Globus pallidus (tissue), 1 donor: ENCODE data around the gene PEAK1.
A peak's percentile ranks its signal among the peaks of the same experiment; 100 is the strongest.

Experiments used
- DNase-seq: peaks from one replicate; pipeline ENCODE4 v3.0.0-alpha.2; 2015; ENCODE audit warnings: low spot score

Gene PEAK1

DNA sequence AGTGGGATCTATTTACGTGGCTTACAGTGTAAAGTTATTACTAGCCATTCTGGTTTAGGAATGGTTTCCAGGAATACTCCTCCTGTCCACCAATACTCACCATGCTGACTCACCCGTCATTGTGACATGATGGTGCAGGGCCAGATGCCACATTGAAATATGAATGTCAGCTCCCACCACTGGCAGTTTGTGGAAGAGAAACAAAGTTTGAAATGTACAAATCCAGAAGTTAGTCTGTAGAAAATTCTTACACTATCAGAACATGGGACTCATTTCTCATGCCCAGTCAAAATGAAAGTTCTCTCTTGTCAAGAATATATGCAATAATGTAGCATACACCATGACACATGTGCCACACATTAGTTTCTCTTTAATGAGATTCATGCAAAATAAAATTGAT, 334.6 kb downstream of the PEAK1 start:
- DNase-seq: no peak

DNA sequence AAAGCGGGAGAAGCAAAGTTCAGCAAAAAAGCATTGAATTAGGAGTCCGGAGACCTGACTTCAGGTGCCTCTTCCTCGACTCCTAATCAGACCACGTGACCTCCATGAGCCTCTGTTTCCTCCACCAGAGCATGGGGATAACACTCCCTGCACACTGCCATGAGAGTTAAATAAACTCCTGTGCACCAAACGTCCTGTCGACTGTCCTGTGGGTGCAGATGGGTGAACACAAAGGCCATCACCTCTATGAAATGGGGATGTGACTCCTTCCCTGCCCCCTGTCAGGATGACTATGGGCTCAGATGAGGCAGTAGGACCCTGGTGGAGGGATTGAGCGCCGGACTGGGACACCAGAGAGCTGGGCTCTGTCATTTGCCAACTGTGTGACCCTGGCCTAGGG, 335.5 kb downstream of the PEAK1 start:
- no peak for DNase-seq

DNA sequence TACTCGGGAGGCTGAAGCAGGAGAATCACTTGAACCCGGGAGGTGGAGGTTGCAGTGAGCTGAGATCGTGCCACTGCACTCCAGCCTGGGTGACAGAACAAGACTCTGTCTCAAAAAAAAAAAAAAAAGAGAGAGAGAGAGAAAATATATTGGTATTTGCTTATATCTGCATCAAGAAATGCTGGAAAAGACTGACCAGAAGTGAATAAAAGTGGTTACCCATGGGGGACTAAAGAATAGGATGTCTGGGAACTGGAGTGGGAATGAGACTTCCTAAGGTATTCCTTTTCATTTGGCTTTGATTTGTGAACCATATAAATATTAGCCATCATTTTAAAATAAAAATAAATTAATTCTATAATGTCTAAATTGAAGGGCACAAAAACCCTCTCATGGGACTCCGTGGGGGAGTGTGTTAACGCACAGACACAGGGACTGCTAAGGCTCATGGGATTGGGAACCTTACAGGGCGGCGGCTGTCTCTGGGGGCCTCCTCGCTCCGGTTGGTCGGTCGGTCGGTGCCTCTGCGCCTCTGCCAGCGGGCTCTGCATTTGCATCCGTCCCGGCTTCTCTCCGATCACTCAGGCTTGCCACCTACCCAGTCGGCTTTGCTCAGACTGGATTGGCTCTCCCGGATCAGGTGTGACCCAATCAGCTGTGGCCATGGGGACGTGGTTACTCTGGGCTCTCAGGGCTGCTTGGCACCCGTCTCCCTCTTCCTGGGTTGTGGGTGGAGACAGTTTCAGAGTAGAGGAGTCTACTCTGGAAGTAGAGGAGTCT, 336.3 kb downstream of the PEAK1 start:
- peak; percentile 63 for DNase-seq

DNA sequence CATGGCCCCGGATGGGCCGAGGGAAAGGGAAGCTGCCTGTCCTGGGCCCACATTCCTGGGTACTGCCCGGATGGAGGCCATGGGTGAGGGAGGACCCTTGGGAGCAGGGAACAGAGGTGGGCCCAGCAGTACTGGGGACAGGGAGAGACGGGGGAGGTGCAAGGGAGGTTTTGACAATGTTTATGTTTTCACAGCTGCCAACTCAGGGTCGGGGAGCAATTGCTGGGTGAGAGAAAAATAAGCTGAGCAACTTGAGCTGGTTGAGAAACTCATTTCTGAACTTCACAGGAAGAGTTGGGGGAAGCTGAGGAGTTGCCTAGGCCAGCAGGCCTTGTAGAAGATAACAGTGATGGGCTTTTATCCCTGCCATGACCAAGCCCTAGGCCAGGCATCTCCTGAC, 337.9 kb downstream of the PEAK1 start:
- DNase-seq: no peak

DNA sequence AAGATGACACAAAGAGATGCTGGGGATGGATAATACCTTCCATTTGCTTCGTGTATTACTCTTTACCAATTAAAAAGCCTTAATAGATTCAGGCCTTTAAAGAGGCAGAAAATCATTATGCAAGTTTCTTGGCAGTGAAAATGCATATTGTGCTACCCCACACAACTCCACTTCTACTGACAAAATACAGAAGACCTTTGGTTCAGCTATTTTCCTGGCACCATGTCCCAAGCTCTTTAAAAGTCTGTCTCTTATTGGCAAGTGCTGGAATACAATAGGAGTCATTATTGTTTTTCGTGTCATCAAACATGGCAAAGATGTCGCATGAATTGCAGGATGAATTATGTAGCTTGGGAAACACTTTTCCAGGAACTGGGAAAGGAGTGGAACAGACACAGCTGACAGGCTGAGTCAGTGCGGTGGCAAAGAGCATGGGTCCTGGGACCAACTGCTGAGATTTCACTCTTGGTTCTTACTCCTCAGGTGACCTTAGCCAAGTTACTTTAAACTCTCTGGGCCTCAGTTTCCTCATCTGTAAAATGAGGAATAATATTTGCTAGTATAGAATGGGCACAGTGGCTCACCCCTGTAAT, 343.5 kb downstream of the PEAK1 start:
- DNase-seq: peak; percentile 71

DNA sequence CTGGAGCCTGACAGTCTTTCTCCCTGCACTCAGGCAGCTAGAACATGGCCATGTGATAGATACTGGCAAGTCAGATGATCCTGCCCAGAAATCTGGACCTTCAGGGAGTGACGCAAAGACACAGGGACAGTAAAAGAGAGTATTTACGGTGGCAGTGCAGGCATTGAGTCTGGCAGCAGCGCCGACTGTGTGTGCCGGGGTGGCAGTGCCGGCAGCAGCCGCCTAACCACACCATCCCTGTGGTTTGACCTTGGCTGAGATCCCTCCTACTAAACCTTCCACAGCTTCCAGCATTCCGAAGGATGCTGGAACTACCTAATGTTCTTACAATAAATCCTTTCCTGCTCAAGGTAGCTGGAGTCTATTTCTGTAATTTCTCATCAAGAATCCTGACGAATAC, 344.4 kb downstream of the PEAK1 start:
- peak; percentile 57 for DNase-seq

DNA sequence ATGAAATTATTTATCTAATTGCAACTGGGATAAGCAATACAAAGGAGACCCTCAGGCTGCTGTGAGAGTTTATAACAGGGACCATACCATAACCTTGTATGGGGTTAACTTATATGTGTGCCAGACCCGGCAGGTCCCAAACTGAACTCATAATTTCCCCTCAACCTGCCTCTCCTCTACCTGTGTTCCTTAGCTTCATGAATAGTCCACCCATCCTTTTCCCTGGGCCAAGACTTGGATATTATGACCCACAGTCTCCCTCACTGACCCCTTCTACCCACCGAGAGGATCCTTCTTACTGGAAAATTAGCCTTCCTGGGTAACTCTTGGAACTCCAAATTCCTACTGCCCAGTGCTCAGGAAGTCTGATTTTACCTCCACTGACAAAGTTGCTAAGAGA, 345.6 kb downstream of the PEAK1 start:
- no peak for DNase-seq

DNA sequence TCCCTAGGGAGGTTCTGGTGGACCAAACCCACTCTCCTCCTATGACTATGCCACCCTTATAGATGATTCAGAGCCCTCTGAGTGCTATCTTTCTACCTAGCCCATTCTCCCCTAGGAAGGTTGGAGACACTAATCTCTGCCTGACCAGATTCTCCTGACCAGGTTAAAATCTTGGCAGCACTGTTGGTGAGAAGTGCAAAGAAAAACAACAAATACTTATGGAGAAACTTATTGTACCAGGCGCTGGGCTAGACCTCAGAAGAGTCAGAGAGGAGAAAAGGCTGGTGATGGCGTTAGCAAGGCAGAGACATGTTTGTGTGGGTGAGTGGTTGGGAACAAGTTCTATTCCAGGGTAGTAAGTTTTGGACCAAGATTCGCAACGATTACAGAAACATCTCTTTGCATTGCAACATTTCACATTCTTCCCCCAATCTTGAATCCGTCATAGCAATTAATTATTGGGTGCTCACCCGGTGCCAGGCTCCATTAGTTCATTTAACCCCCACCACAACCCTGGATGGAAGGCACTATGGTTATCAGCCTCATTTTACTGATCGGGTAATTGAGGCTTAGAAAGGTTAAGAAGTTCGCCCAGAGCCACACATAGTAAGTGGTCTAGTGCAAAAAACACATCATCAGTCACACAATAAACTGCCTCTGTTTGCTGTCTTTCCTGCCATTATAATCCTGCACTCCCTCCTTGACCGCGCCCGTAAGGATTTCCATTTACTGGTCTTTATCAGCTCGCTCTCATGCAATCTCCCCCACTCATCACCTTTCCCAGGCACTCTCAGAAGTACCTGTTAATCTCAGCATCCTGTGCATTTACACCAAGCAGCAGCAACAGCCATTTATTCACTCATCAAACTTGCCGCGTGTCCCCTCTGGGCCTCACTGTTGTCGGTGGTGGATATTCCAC, 348.3 kb downstream of the PEAK1 start:
- no peak for DNase-seq

DNA sequence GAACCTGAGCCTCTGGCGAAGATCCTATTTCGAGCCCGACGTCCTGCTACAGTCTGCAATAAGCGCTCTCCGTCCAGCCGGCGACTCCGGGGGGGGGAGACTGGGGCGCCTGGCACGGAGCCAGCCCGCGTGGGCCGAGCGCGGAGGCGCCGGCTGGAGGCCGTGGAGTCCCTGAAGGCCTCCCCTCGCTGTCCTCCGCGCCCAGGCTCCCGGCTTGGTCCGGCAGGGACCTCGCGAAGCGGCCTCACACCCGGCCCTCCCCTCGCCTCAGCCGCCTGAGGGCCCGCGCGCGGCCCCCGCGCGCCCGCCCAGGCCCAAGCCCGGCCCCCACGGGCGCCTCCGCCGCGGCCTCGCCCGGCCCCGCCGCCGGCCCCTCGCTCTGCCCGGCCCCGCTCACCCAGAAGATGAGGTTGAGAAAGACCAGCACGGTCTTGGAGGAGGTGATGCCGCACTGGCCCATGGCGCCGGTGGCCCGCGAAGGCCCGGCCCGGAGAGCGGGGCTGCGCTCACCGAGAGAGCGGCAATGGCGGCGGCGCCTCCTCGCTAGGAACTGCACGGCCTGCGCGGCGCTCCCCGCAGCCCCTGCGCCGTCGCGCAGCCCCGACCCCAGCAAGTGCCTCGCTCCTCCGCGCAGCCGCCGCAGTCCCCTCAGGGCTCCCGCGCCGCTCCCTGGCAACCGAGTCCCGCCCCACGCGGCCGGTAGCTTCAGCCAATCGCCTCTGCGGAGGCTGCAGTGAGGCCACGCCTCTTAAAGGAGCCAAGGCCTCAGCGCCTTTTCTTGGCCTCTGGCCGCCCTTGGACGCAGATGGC, 349.2 kb downstream of the PEAK1 start, which contains the start of gene TSPAN3:
TSPAN3 (minus strand) TSS at position 615 of the 810 bp plus-strand sequence; CDS start at position 460, 155 bp downstream.
- DNase-seq: peak; percentile 92

DNA sequence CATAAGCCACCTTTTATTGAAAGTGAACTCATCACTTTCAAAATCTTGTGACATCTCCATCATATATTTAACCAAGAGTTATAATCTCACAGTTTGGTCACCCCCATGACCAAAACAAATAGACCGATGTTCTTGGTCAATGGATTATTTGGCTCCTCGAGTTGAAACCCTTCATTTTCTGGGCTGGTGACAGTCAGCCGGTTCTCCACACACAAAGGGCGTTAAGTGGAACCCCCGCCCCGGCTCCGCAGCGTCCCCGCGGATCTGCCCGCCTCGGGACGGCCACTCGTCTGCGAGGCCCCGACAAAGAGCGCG, 349.8 kb downstream of the PEAK1 start:
- no peak for DNase-seq

DNA sequence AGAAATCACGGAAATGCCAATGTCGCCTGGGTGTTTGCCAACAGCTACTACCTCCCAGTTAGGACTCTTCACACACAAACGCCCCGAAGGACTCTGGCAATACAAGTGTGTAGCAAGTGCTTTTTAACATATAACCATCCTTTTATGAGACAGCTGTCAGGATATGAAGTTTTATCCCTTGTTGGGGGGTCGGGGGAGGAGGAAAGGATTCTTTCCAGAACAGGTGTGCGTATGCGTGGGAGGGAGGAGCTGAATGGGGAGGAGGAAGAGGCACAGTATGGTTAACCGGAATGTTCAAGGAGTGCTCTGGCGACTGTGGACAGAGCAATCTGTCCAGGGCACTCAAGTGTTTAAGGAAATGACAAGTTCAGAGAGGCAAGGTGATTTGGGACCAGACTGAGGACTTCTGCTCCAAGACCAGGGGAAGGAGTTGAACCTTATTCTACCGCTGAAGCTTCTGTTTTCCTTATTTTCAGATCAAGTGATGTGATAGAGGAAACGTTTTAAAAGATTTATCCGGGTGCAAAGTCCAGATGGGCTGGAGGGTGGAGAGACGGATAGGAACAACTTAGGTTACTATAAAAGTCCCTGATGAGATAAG, 350.3 kb downstream of the PEAK1 start:
- no peak for DNase-seq

DNA sequence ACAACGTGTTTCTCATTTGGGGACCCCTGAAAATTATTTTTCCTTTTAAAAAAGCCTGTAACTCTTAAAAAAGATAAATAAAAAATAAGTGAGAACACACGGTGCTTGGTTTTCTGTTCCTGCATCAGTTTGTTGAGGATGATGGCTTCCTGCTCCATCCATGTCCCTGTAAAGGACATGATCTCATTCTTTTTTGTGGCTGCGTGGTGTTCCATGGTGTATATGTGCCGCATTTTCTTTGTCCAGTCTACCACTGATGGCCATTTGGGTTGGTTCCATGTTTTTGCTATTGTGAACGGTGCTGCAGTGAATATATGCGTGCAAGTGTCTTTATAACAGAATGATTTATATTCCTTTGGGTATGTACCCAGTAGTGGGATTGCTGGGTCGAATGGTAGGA, 351.3 kb downstream of the PEAK1 start:
- no peak for DNase-seq

DNA sequence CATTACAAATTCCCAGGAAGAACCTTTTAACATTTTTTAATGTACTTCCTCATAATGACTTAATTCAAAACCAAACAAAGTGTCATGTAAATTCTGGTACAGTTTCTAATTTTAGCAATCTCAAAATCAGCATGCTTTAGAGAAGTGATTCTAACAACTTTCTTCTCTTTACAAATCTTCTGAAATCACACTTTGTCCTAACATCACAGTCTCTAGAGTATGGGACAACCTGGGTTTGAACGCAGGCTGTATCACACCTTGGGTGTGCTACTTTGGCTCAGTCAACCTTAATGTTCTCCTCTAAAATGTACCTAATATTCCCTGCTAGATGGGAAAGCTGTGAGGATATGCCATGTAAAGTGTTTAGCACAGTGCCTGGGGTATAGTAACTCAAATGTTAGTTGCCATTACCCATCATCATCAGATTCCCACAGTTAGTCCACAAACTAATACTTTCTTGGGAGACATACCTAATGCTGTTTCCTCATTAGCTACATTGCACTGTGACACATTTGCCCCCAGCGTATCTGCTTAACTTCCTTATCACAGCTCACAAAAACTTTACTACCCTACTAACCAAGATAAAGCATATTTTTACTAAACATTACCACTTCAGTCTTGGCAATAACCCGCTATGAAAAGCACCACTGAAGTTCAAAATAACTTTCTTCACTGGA, 352.1 kb downstream of the PEAK1 start:
- DNase-seq: no peak

DNA sequence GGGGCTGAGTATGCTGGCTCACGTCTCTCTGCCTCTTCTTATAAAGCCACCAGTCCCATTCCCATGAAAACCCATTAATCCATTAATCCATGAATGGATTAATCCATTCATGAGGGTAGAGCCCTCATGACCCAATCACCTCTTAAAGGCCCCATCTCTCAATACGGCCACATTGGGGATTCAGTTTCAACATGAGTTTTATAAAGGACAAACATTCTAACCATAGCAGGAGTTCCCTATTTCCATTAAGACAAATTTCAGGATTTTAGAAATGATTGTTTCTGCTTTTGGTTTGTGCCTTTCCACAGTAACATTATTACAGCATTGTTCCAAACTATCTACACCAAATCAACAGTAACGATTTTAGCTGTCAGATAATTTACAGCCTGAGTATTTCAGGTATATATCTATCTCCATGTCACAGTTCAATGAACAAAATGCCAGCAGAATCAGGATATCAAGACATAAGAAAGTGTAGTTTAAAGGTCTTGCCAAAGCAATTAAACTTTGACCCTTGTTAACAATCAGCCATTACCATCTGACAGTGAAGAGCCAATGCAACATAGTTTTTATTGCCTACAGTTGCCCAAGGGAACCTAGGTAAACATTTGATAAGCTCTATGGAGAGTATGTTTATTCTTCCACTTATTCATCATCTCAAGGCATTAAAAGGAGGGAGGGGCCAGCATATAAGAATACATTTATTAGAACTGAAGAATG, 352.8 kb downstream of the PEAK1 start:
- no peak for DNase-seq

DNA sequence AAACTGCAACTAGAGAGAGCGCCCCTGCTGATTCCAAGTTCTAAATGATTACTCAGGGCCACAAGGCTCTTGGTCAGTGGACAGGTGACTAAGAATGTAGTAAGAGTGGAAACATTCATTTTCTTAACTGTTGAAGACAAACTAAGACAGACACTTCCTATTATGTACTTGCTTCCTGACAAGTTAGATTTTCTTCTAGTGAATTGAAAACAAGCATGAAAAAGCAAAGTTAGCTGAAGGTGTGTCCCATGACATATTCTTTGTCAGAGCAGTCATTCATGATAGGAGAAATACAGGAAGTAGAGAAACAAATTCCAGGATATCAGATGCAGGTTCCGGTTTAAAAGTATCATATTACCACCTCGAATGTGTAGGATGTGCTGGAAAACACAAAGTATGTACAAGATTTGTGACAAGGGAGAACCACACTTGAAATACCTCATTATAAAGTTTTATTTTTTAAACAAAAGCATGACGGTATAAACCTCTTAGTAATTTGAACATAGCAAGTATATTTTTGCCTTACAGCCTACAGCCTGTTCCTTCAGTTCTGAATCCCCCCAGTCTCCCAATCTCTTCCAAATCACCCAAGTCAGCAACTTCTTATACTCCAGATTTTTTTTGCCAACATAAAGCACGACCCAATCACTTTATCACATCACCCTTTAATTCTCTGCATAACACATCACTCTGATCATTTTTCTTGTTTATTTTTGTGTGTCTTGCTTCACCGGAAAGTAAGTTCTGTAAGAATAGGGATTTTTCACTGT, 355.2 kb downstream of the PEAK1 start:
- DNase-seq: no peak

DNA sequence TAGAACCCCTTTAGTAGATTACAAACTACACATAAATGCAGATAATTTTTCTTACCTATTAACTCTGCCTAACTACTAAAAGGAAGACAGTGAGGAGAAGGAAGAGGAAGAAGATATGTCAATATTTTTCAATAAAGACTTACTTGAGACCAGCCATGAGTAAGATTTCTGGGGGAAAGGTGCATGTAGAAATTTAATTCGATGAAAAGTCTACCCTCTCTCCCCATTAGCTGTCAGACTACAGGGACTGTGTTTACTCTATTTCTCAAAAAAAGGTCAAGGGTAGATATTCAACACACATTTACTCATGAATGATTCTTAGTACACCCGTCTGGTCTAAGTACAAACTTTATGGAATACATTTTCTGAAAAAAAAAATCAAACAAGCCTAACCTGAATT, 355.8 kb downstream of the PEAK1 start:
- no peak for DNase-seq

DNA sequence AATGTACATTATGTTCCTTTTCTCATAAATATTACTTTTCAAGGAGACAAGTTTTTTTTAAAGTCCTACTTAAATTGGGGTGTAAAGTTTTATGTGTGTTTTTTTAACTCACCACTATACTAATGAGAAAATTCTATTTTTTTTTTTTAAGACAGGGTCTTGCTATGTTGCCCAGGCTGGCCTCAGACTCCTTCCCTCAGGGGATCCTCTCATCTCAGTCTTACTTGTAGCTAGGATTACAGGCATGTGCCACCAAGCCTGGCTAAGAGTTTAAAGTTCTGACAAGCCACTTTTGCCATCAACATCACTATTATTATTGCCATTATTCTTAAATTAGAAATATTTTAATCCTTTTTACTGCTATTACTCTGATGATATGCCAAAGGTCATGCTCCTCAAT, 356.7 kb downstream of the PEAK1 start:
- no peak for DNase-seq

DNA sequence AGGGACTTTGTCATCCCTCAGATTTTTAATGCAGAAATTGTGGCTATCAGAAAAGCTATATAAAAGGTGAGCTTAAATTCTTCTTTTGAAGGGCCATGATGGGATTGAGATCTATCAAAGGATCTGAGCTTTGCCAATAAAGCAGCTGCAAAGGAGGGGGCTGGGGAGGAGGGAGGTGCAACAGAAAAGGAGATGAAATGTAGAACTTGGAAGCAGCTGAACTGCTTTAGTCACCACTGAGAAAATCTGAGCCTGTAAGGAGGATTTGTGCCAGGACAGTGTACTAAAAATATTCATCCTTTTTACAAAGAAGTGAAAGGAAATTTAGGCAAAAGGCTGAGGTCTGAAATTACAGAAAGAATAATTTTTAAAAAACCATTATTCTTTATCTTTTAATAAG, 359.4 kb downstream of the PEAK1 start:
- peak; percentile 51 for DNase-seq

DNA sequence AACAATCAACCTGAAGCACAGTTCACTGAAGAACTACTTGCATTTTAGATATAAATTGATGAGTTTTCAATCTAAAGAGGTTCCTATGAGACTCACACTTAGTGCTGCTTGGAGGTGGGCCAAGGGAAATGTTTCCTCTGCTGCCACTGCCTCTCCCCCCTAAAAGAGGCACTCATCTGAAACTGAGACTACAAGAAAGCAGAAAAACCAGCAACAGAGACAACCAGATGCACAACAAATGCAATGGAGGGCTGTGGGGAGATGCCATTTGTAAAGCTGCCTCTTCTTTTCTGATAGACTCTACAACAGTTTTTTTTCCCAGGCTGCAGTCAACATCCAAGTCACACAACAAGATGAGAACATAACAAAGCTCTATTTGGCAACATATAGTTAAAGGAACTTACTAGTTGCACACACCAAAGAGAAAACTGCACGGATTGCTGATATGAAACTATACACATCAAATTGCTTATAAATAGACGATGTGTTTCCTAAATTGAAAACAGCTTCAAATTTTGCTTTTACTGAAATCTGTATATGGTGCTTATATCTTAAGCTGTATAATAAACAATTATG, 360.0 kb downstream of the PEAK1 start:
- no peak for DNase-seq
